ENCODE results near the gene UBXN2A. TPM values are rescaled to one million over a fixed set of nuclear protein-coding genes. Genes with fewer than 3 reads are reported as not detected.

The UBXN2A gene
- total RNA-seq, 2 experiments from 2014 or later, result 13.0 to 14.3 TPM

GRCh38 chr2:24016376-24016761 is 76.1 kb downstream of the UBXN2A start:
- no peak overlapping the region for H3K27ac Mint-ChIP-seq
- no peak overlapping the region for H3K4me3 Mint-ChIP-seq
- no peaks in the 10 kb centered on the region for H3K9me3 Mint-ChIP-seq (ENCODE audit: insufficient read depth)
- DNase-seq (no peak), ATAC-seq (no peak)
- H3K36me3 Mint-ChIP-seq (ENCODE audit: low read depth), result no peaks in the 10 kb centered on the region
- ChIA-PET CTCF (no interaction called here), POLR2A (no interaction called here)
- peaks cover 4% of the 10 kb centered on the region for H3K4me1 Mint-ChIP-seq (ENCODE audit: low read depth)
- peaks cover 11% of the 10 kb centered on the region for H3K27me3 Mint-ChIP-seq (ENCODE audit: low read depth)

- ChIA-PET POLR2A (no interaction called here), CTCF (no interaction called here)
- H3K36me3 Mint-ChIP-seq (ENCODE audit: low read depth), result no peaks in the 10 kb centered on the region
- H3K4me3 Mint-ChIP-seq, result no peak overlapping the region
- no peak overlapping the region for H3K27ac Mint-ChIP-seq
- no peak for DNase-seq
- H3K27me3 Mint-ChIP-seq (ENCODE audit: low read depth), result peaks cover 5% of the 10 kb centered on the region
- no peaks in the 10 kb centered on the region for H3K9me3 Mint-ChIP-seq (ENCODE audit: insufficient read depth)
- ATAC-seq, result no peak
- no peaks in the 10 kb centered on the region for H3K4me1 Mint-ChIP-seq (ENCODE audit: low read depth)
Measured at GRCh38 chr2:24016853-24017703, 76.8 kb downstream of the UBXN2A start.

GRCh38 chr2:24017711-24018110 is 77.4 kb downstream of the UBXN2A start:
- Mint-ChIP-seq H3K4me1 (ENCODE audit: low read depth) (no peaks in the 10 kb centered on the region), H3K4me3 (no peak overlapping the region), H3K27ac (no peak overlapping the region), H3K9me3 (ENCODE audit: insufficient read depth) (no peaks in the 10 kb centered on the region), H3K36me3 (ENCODE audit: low read depth) (no peaks in the 10 kb centered on the region), H3K27me3 (ENCODE audit: low read depth) (peaks cover 1% of the 10 kb centered on the region)
- DNase-seq, result no peak
- ATAC-seq, result no peak
- CTCF ChIA-PET, result no interaction called here
- POLR2A ChIA-PET, result no interaction called here

GRCh38 chr2:24018241-24018640 is 78.0 kb downstream of the UBXN2A start:
- Mint-ChIP-seq H3K27me3 (ENCODE audit: low read depth) (no peaks in the 10 kb centered on the region), H3K4me3 (no peak overlapping the region), H3K4me1 (ENCODE audit: low read depth) (no peaks in the 10 kb centered on the region), H3K9me3 (ENCODE audit: insufficient read depth) (no peaks in the 10 kb centered on the region), H3K36me3 (ENCODE audit: low read depth) (no peaks in the 10 kb centered on the region), H3K27ac (no peak overlapping the region)
- ChIA-PET CTCF (no interaction called here), POLR2A (no interaction called here)
- no peak for ATAC-seq
- no peak for DNase-seq

GRCh38 chr2:24019729-24020128 is 79.5 kb downstream of the UBXN2A start:
- H3K27me3 Mint-ChIP-seq (ENCODE audit: low read depth), result no peaks in the 10 kb centered on the region
- no peak overlapping the region for H3K27ac Mint-ChIP-seq
- H3K36me3 Mint-ChIP-seq (ENCODE audit: low read depth), result no peaks in the 10 kb centered on the region
- ChIA-PET CTCF (no interaction called here), POLR2A (interaction anchor here (0.8 kb wide), 1 partner anchor 1147 kb away, joined by 3 read pairs; no protein-coding TSS in a partner anchor)
- ATAC-seq (no peak), DNase-seq (no peak)
- no peaks in the 10 kb centered on the region for H3K9me3 Mint-ChIP-seq (ENCODE audit: insufficient read depth)
- H3K4me3 Mint-ChIP-seq, result no peak overlapping the region
- H3K4me1 Mint-ChIP-seq (ENCODE audit: low read depth), result no peaks in the 10 kb centered on the region

GRCh38 chr2:24020244-24020643 is 80.0 kb downstream of the UBXN2A start:
- CTCF ChIA-PET, result interaction anchor here (0.6 kb wide), 1 partner anchor 93 kb away, joined by 3 read pairs; no protein-coding TSS in a partner anchor

GRCh38 chr2:24021122-24021998 is 81.1 kb downstream of the UBXN2A start:
- peak; percentile 39 for DNase-seq
- ATAC-seq, result peak; percentile 57
- ChIA-PET CTCF (interaction anchor here (1.2 to 1.8 kb wide), 2 partner anchors 11 to 62 kb away, joined by 4 read pairs; no protein-coding TSS in a partner anchor), POLR2A (interaction anchor here (0.8 kb wide), 1 partner anchor 197 kb away, joined by 5 read pairs; no protein-coding TSS in a partner anchor)
- H3K4me1 Mint-ChIP-seq (ENCODE audit: low read depth), result no peaks in the 10 kb centered on the region
- no peak overlapping the region for H3K4me3 Mint-ChIP-seq
- H3K9me3 Mint-ChIP-seq (ENCODE audit: insufficient read depth), result no peaks in the 10 kb centered on the region
- no peaks in the 10 kb centered on the region for H3K27me3 Mint-ChIP-seq (ENCODE audit: low read depth)
- no peak overlapping the region for H3K27ac Mint-ChIP-seq
- no peaks in the 10 kb centered on the region for H3K36me3 Mint-ChIP-seq (ENCODE audit: low read depth)

More at GRCh38 chr2:24020244-24020643, 80.0 kb downstream of the UBXN2A start:
- DNase-seq (no peak), ATAC-seq (no peak)
- POLR2A ChIA-PET, result no interaction called here
- Mint-ChIP-seq H3K4me1 (ENCODE audit: low read depth) (no peaks in the 10 kb centered on the region), H3K36me3 (ENCODE audit: low read depth) (no peaks in the 10 kb centered on the region), H3K9me3 (ENCODE audit: insufficient read depth) (no peaks in the 10 kb centered on the region), H3K27me3 (ENCODE audit: low read depth) (no peaks in the 10 kb centered on the region), H3K4me3 (no peak overlapping the region), H3K27ac (no peak overlapping the region)

GRCh38 chr2:24022324-24022974 is 82.2 kb downstream of the UBXN2A start:
- Mint-ChIP-seq H3K36me3 (ENCODE audit: low read depth) (peaks cover 3% of the 10 kb centered on the region), H3K27me3 (ENCODE audit: low read depth) (no peaks in the 10 kb centered on the region), H3K4me3 (no peak overlapping the region), H3K27ac (peak overlapping the region; percentile 52), H3K9me3 (ENCODE audit: insufficient read depth) (no peaks in the 10 kb centered on the region), H3K4me1 (ENCODE audit: low read depth) (no peaks in the 10 kb centered on the region)
- DNase-seq (no peak), ATAC-seq (no peak)
- ChIA-PET CTCF (interaction anchor here (1.2 to 1.8 kb wide), 2 partner anchors 10 to 61 kb away, joined by 4 read pairs; no protein-coding TSS in a partner anchor), POLR2A (interaction anchor here (0.8 kb wide), 1 partner anchor 198 kb away, joined by 5 read pairs; no protein-coding TSS in a partner anchor)

- CTCF ChIA-PET, result interaction anchor here (1.8 kb wide), 1 partner anchor 10 kb away, joined by 4 read pairs; no protein-coding TSS in a partner anchor
- Mint-ChIP-seq H3K36me3 (ENCODE audit: low read depth) (peaks cover 3% of the 10 kb centered on the region), H3K9me3 (ENCODE audit: insufficient read depth) (no peaks in the 10 kb centered on the region), H3K4me1 (ENCODE audit: low read depth) (no peaks in the 10 kb centered on the region), H3K27me3 (ENCODE audit: low read depth) (no peaks in the 10 kb centered on the region), H3K27ac (no peak overlapping the region), H3K4me3 (no peak overlapping the region)
- DNase-seq (no peak), ATAC-seq (no peak)
- POLR2A ChIA-PET, result no interaction called here
Measured at GRCh38 chr2:24022975-24023575, 82.8 kb downstream of the UBXN2A start.

GRCh38 chr2:24024018-24024417 is 83.8 kb downstream of the UBXN2A start:
- POLR2A ChIA-PET, result no interaction called here

GRCh38 chr2:24024996-24025663 is 84.9 kb downstream of the UBXN2A start:
- DNase-seq (no peak), ATAC-seq (no peak)
- ChIA-PET CTCF (no interaction called here), POLR2A (no interaction called here)
- no peaks in the 10 kb centered on the region for H3K27me3 Mint-ChIP-seq (ENCODE audit: low read depth)
- no peak overlapping the region for H3K4me3 Mint-ChIP-seq
- peaks cover 15% of the 10 kb centered on the region for H3K36me3 Mint-ChIP-seq (ENCODE audit: low read depth)
- no peak overlapping the region for H3K27ac Mint-ChIP-seq
- no peaks in the 10 kb centered on the region for H3K9me3 Mint-ChIP-seq (ENCODE audit: insufficient read depth)
- peaks cover 1% of the 10 kb centered on the region for H3K4me1 Mint-ChIP-seq (ENCODE audit: low read depth)

More at GRCh38 chr2:24024018-24024417, 83.8 kb downstream of the UBXN2A start:
- Mint-ChIP-seq H3K27me3 (ENCODE audit: low read depth) (no peaks in the 10 kb centered on the region), H3K9me3 (ENCODE audit: insufficient read depth) (no peaks in the 10 kb centered on the region), H3K36me3 (ENCODE audit: low read depth) (peaks cover 5% of the 10 kb centered on the region), H3K4me3 (no peak overlapping the region), H3K27ac (no peak overlapping the region), H3K4me1 (ENCODE audit: low read depth) (no peaks in the 10 kb centered on the region)
- DNase-seq (no peak), ATAC-seq (no peak)
- CTCF ChIA-PET, result no interaction called here

Measured in activated CD8-positive, alpha-beta T cell treated with anti-CD3 and anti-CD28 coated beads, Interleukin-2, amount 10 ng/mL, durations not matched to agents 7 days and 5 days (primary cell).